OCI-LY1 (cell line): ENCODE results near the gene MTNR1B.

Experiments used
- CTCF ChIP-seq: fragments of 200-600 bp; sonication (generic), shearing (Covaris generic); IDR thresholded peaks from 2 replicates; pipeline ENCODE4 v1.5.1; 2017; ENCODE audit warnings: mild to moderate bottlenecking, antibody characterized with exemption, low read length, moderate library complexity, mixed read lengths
- EZH2 ChIP-seq: fragments of 200-600 bp; sonication (generic), shearing (Covaris generic); IDR thresholded peaks from 2 replicates; pipeline ENCODE4 v1.8.0; 2017; ENCODE audit warnings: borderline replicate concordance, mixed run types, mild to moderate bottlenecking, antibody characterized with exemption, low read length, moderate library complexity, mixed read lengths

- TF ChIP-seq CTCF (no peak), EZH2 (no peak)
These were observed 21.3 kb upstream of the MTNR1B start for GRCh38 chr11:92948116-92948515.
